HepG2 (cell line): ENCODE results near the gene NISCH. TPM values are rescaled to one million over a fixed set of nuclear protein-coding genes. Genes with fewer than 3 reads are reported as not detected.

Experiments used
- ATAC-seq: fragments of 200-7000 bp; cut with Tn5 transposase; 3 replicates; pipeline ENCODE4 v1.9.1; 2020; ENCODE audit warnings: mild to moderate bottlenecking, moderate library complexity
- BruUV-seq: library from RNA; stranded (reverse); fragments of 400-500 nt; replicated peaks from 2 replicates; lab custom pipeline; 2021; lab: Mats Ljungman, UMichigan
- CTCF ChIA-PET: fragments of 300-600 bp; formaldehyde crosslinking; extraction: SDS; loops from one replicate; lab custom pipeline; 2021; ENCODE audit warnings: low total read pairs, inconsistent platforms, low intra/inter-chr PET ratio; lab: Yijun Ruan, JAX
- POLR2A ChIA-PET: fragments of 350-600 bp; sonication (Branson Sonifier 250); formaldehyde crosslinking; loops from one replicate; lab custom pipeline; 2020; ENCODE audit warnings: antibody characterized with exemption, inconsistent platforms; lab: Yijun Ruan, JAX
- DNase-seq: peaks from one replicate; pipeline ENCODE4 v3.0.0-alpha.2; 2015; ENCODE audit warnings: low spot score
- FAIRE-seq: peaks from 3 replicates; lab custom pipeline; 2011; peaks lifted over from hg19 to GRCh38; lab: Jason Lieb, UNC
- H2AFZ ChIP-seq: one replicate; pipeline ENCODE4 v1.6.1; 2011; ENCODE audit warnings: low read length, inconsistent platforms
- H3K27ac ChIP-seq: fragments of 300-600 bp; 3 replicates; pipeline ENCODE4 v1.8.0; 2011; ENCODE audit warnings: mixed run types, mild to moderate bottlenecking, mixed read lengths, low read length, inconsistent platforms; ENCODE audit not compliant: insufficient read depth; ENCODE audit errors: extremely low read length
- H3K27me3 ChIP-seq, 2 experiments: fragments of 200-600 bp in 1 of 2; 2 replicates in 1 of 2; 3 replicates in 1 of 2; pipeline versions ENCODE4 v1.6.0 to v1.8.0; 2011; ENCODE audit warnings: low read length in 2 of 2, mild to moderate bottlenecking in 2 of 2, moderate library complexity in 2 of 2, inconsistent platforms in 1 of 2; ENCODE audit not compliant: insufficient read depth in 2 of 2, control insufficient read depth in 1 of 2
- H3K36me3 ChIP-seq, 2 experiments: fragments of 200-600 bp in 1 of 2; replicated peaks in 1 of 2; 2 replicates in 1 of 2; 3 replicates in 1 of 2; pipeline versions ENCODE4 v1.5.1 to v1.8.0; 2011; ENCODE audit warnings: low read length in 2 of 2, inconsistent platforms in 1 of 2; ENCODE audit not compliant: insufficient read depth in 2 of 2, control insufficient read depth in 1 of 2
- H3K4me1 ChIP-seq: 2 replicates; pipeline ENCODE4 v1.5.1; 2012; ENCODE audit warnings: low read length, inconsistent platforms; ENCODE audit not compliant: insufficient read depth
- H3K4me2 ChIP-seq: 2 replicates; pipeline ENCODE4 v1.6.0; 2011; ENCODE audit warnings: low read depth, low read length, inconsistent platforms
- H3K4me3 ChIP-seq, 3 experiments: fragments of 200-600 bp in 1 of 3; sonication (generic), shearing (Covaris generic) in 1 of 3; replicated peaks in 1 of 3; 2 replicates each; pipeline ENCODE4 v1.5.1; 2011 to 2016; ENCODE audit warnings: low read length in 3 of 3, inconsistent platforms in 2 of 3, low read depth in 2 of 3, mild to moderate bottlenecking in 2 of 3, control low read depth in 1 of 3, mixed read lengths in 1 of 3; ENCODE audit not compliant: insufficient read depth in 1 of 3
- H3K79me2 ChIP-seq: one replicate; pipeline ENCODE4 v1.6.1; 2011; ENCODE audit warnings: low read length, inconsistent platforms; ENCODE audit not compliant: insufficient read depth
- H3K9ac ChIP-seq: 2 replicates; pipeline ENCODE4 v1.6.0; 2011; ENCODE audit warnings: mild to moderate bottlenecking, low read depth, low read length, inconsistent platforms; ENCODE audit not compliant: insufficient read depth
- H3K9me3 ChIP-seq: 2 replicates; pipeline ENCODE4 v1.5.1; 2012; ENCODE audit warnings: mild to moderate bottlenecking, low read length
- H4K20me1 ChIP-seq: 2 replicates; pipeline ENCODE4 v1.6.0; 2011; ENCODE audit warnings: inconsistent platforms, mild to moderate bottlenecking, low read length, moderate library complexity; ENCODE audit not compliant: insufficient read depth
- CAMTA2 ChIP-seq: sonication (generic); formaldehyde crosslinking; IDR thresholded peaks from 2 replicates; pipeline ENCODE4 v1.4.0; 2020; ENCODE audit warnings: mild to moderate bottlenecking, missing genetic modification reagents, borderline replicate concordance
- CHCHD3 ChIP-seq: sonication (generic); formaldehyde crosslinking; IDR thresholded peaks from 2 replicates; pipeline ENCODE4 v1.8.0; 2022; ENCODE audit warnings: mild to moderate bottlenecking, missing genetic modification reagents, moderate library complexity
- NBN ChIP-seq: fragments of 450-650 bp; conservative IDR thresholded peaks from 2 replicates; pipeline ENCODE4 v1.6.1; 2017
- REXO4 ChIP-seq: sonication (generic); formaldehyde crosslinking; IDR thresholded peaks from 2 replicates; pipeline ENCODE4 v1.8.0; 2022; ENCODE audit warnings: missing genetic modification reagents, mild to moderate bottlenecking, borderline replicate concordance
- RFX5 ChIP-seq: IDR thresholded peaks from 2 replicates; pipeline ENCODE4 v1.6.1; 2011; ENCODE audit warnings: low read depth, low read length, improper control_type of control experiment
- SIN3A ChIP-seq: IDR thresholded peaks from 2 replicates; pipeline ENCODE4 v1.6.1; 2011; ENCODE audit warnings: low read depth, mild to moderate bottlenecking, control low read depth, low read length, borderline replicate concordance
- TBX2 ChIP-seq: sonication (generic); formaldehyde crosslinking; IDR thresholded peaks from 2 replicates; pipeline ENCODE4 v1.5.0; 2020; ENCODE audit warnings: missing genetic modification reagents, mild to moderate bottlenecking, borderline replicate concordance
- YY1 ChIP-seq: IDR thresholded peaks from 2 replicates; pipeline ENCODE4 v1.6.1; 2011; ENCODE audit warnings: low read length, low read depth, moderate library complexity, mild to moderate bottlenecking; ENCODE audit not compliant: insufficient read depth, insufficient replicate concordance
- ZKSCAN1 ChIP-seq: fragments of 150-350 bp; IDR thresholded peaks from 2 replicates; pipeline ENCODE4 v1.6.1; 2014; ENCODE audit warnings: low read length
- WGBS: methylation state at CpG from one replicate; pipeline ENCODE4 v1.1.6; 2017; ENCODE audit warnings: low lambda C conversion rate; 5-methylcytosine and 5-hydroxymethylcytosine counted together
- in situ Hi-C: cut with HindIII; loops from 2 replicates; pipeline ENCODE4 v1.10.0; 2017; ENCODE audit warnings: low pct_unique_long_range_greater_than_20kb; ENCODE audit not compliant: extremely low pct_ligation_motif_present
- intact Hi-C: fragments of 100-400 bp; cut with micrococcal nuclease; formaldehyde crosslinking; loops from one replicate; pipeline ENCODE4 v1.10.0; 2022; ENCODE audit not compliant: unreplicated experiment
- polyA plus RNA-seq, 8 experiments: library from polyadenylated mRNA; depleted of rRNA in 3 of 8; stranded (reverse) in 7 of 8; unstranded in 1 of 8; fragments of >200 nt; fragmentation: Illumina TruSeq in 4 of 8; extraction: Trizol in 4 of 8; gene quantifications; 2 replicates each; pipeline versions ENCODE4 v1.2.1 to v1.2.3, GENCODE V29; 2011 to 2016; ENCODE audit warnings: low read depth in 4 of 8, missing spikeins in 1 of 8, mixed read lengths in 1 of 8; ENCODE audit not compliant: insufficient read depth in 1 of 8
- total RNA-seq, 5 experiments: library from RNA; depleted of rRNA; stranded (reverse); fragments of >200 nt; fragmentation: Illumina TruSeq; extraction: Trizol; gene quantifications; 2 replicates each; pipeline ENCODE4 v1.2.3, GENCODE V29; 2016; ENCODE audit warnings: low read depth in 1 of 5

The NISCH gene
- total and polyA plus RNA-seq, 2 of the 13 experiments (the other 11 are each of a cell fraction or from before 2014, with no cell fraction given) = 27.0 to 47.6 TPM

- Histone ChIP-seq H3K9me3 (no peaks in the 10 kb centered on the region), H3K27me3 (no peaks in the 10 kb centered on the region), H3K4me3 (no peak overlapping the region), H3K9ac (no peak overlapping the region), H3K36me3 (peaks cover 18 to 38% of the 10 kb centered on the region in 2 experiments), H3K4me2 (no peak overlapping the region), H2AFZ (no peak overlapping the region), H3K4me1 (peaks cover 4% of the 10 kb centered on the region; the same call in 1 of the 2 replicates), H3K79me2 (no peaks in the 10 kb centered on the region), H3K27ac (no peak overlapping the region)
- intact Hi-C loops = no loop called here
- CTCF ChIA-PET = no interaction called here
- FAIRE-seq (no peak), ATAC-seq (no peak)
- no TSS peak for BruUV-seq
- POLR2A ChIA-PET = no interaction called here
- TF ChIP-seq SIN3A (no peak), REXO4 (CRISPR knock-in tag) (no peak)
- TF ChIP-seq, all 625 proteins: peak for 0
- DNase-seq = no peak
- in situ Hi-C loops = no loop called here
- WGBS = 90% methylated on average over 11 of the region's 22 CpGs
- no peaks in the 10 kb centered on the region; the same call in 1 of the 2 replicates for H4K20me1 ChIP-seq
Measured at GRCh38 chr3:52490035-52490938, 34.9 kb downstream of the NISCH start.

- BruUV-seq = no TSS peak
- H3K9ac ChIP-seq = no peak overlapping the region
- in situ Hi-C loops (no loop called here), intact Hi-C loops (no loop called here)
- no peak overlapping the region for H3K4me2 ChIP-seq
- no peak overlapping the region for H3K27ac ChIP-seq
- WGBS = 92% methylated on average over 9 of the region's 23 CpGs
- TF ChIP-seq RFX5 (no peak), ZKSCAN1 (no peak), CHCHD3 (CRISPR knock-in tag) (no peak), TBX2 (CRISPR knock-in tag) (no peak), NBN (no peak), YY1 (no peak), CAMTA2 (CRISPR knock-in tag) (no peak)
- TF ChIP-seq, all 625 proteins: peak for 0
- no peak overlapping the region for H3K4me3 ChIP-seq
- ChIA-PET POLR2A (no interaction called here), CTCF (no interaction called here)
- no peaks in the 10 kb centered on the region for H3K9me3 ChIP-seq
- FAIRE-seq (no peak), DNase-seq (no peak), ATAC-seq (no peak)
- no peaks in the 10 kb centered on the region for H3K27me3 ChIP-seq
- no peaks in the 10 kb centered on the region for H3K79me2 ChIP-seq
- H3K36me3 ChIP-seq = peaks cover 16 to 36% of the 10 kb centered on the region in 2 experiments
- H4K20me1 ChIP-seq = no peaks in the 10 kb centered on the region; the same call in 1 of the 2 replicates
- H2AFZ ChIP-seq = no peak overlapping the region
- H3K4me1 ChIP-seq = peaks cover 12% of the 10 kb centered on the region
Measured at GRCh38 chr3:52490939-52491526, 35.6 kb downstream of the NISCH start.
